Hepatocyte (in vitro differentiated cells): ENCODE results near the gene CCDC88C. TPM values are rescaled to one million over a fixed set of nuclear protein-coding genes. Genes with fewer than 3 reads are reported as not detected.

ENCODE experiments used
- DNase-seq: peaks from one replicate; pipeline ENCODE4 v3.0.0-alpha.2; 2016; ENCODE audit warnings: low spot score
- H2AFZ ChIP-seq: fragments of 200-600 bp; sonication (generic); 2 replicates; pipeline ENCODE4 v1.6.0; 2016; ENCODE audit warnings: antibody characterized with exemption, mild to moderate bottlenecking
- H3K27ac ChIP-seq: fragments of 200-600 bp; sonication (generic); 2 replicates; pipeline ENCODE4 v1.5.1; 2016; ENCODE audit warnings: mild to moderate bottlenecking
- H3K27me3 ChIP-seq: fragments of 200-600 bp; sonication (generic); 2 replicates; pipeline ENCODE4 v1.6.1; 2016
- H3K36me3 ChIP-seq: fragments of 200-600 bp; sonication (generic); replicated peaks from 2 replicates; pipeline ENCODE4 v1.5.1; 2016; ENCODE audit warnings: low read depth; ENCODE audit not compliant: insufficient read depth
- H3K4me1 ChIP-seq: fragments of 200-600 bp; sonication (generic); 2 replicates; pipeline ENCODE4 v1.5.1; 2016; ENCODE audit warnings: mild to moderate bottlenecking, moderate library complexity; ENCODE audit not compliant: insufficient read depth
- H3K4me2 ChIP-seq: fragments of 200-600 bp; sonication (generic); 2 replicates; pipeline ENCODE4 v1.6.0; 2016
- H3K4me3 ChIP-seq: fragments of 200-600 bp; sonication (generic); 2 replicates; pipeline ENCODE4 v1.5.1; 2016; ENCODE audit warnings: mild to moderate bottlenecking
- H3K79me2 ChIP-seq: fragments of 200-600 bp; sonication (generic); 2 replicates; pipeline ENCODE4 v1.6.0; 2017; ENCODE audit warnings: mild to moderate bottlenecking
- H3K9me2 ChIP-seq: fragments of 200-600 bp; sonication (generic); replicated peaks from 2 replicates; pipeline ENCODE4 v1.6.0; 2017; ENCODE audit warnings: mild to moderate bottlenecking; ENCODE audit not compliant: insufficient read depth
- H3K9me3 ChIP-seq: fragments of 200-600 bp; sonication (generic); 2 replicates; pipeline ENCODE4 v1.5.1; 2016; ENCODE audit warnings: low read depth, mild to moderate bottlenecking
- H4K20me1 ChIP-seq: fragments of 200-600 bp; sonication (generic); 2 replicates; pipeline ENCODE4 v1.6.0; 2016; ENCODE audit warnings: mild to moderate bottlenecking; ENCODE audit not compliant: insufficient read depth, poor library complexity, severe bottlenecking
- CTCF ChIP-seq: fragments of 200-600 bp; sonication (generic); IDR thresholded peaks from 2 replicates; pipeline ENCODE4 v1.5.1; 2016; ENCODE audit warnings: antibody characterized with exemption, mild to moderate bottlenecking; ENCODE audit not compliant: poor library complexity
- EZH2 ChIP-seq: fragments of 200-600 bp; sonication (generic); IDR thresholded peaks from 2 replicates; pipeline ENCODE4 v1.6.1; 2016; ENCODE audit warnings: antibody characterized with exemption, mild to moderate bottlenecking, borderline replicate concordance
- EZH2phosphoT487 ChIP-seq: fragments of 200-600 bp; sonication (generic); IDR thresholded peaks from one replicate; pipeline ENCODE4 v1.6.1; 2018; ENCODE audit warnings: antibody characterized with exemption, mild to moderate bottlenecking, low read depth, moderate library complexity; ENCODE audit not compliant: unreplicated experiment, severe bottlenecking
- WGBS: methylation state at CpG from one replicate; pipeline ENCODE4 v1.1.6; 2016; ENCODE audit warnings: low lambda C conversion rate; ENCODE audit errors: missing lambda C conversion rate; 5-methylcytosine and 5-hydroxymethylcytosine counted together
- polyA plus RNA-seq: library from polyadenylated mRNA; unstranded; fragments of >200 nt; fragmentation: Nextera tagmentation; extraction: Ambion mirVana; gene quantifications from 2 replicates; pipeline ENCODE4 v1.2.1, GENCODE V29; 2016
- total RNA-seq: library from RNA; depleted of rRNA; stranded (reverse); fragments of >200 nt; gene quantifications from 2 replicates; pipeline ENCODE4 v1.2.3, GENCODE V29; 2014

The CCDC88C gene
- total and polyA plus RNA-seq, 2 experiments from 2014 or later: 5.9 to 11.3 TPM

DNA sequence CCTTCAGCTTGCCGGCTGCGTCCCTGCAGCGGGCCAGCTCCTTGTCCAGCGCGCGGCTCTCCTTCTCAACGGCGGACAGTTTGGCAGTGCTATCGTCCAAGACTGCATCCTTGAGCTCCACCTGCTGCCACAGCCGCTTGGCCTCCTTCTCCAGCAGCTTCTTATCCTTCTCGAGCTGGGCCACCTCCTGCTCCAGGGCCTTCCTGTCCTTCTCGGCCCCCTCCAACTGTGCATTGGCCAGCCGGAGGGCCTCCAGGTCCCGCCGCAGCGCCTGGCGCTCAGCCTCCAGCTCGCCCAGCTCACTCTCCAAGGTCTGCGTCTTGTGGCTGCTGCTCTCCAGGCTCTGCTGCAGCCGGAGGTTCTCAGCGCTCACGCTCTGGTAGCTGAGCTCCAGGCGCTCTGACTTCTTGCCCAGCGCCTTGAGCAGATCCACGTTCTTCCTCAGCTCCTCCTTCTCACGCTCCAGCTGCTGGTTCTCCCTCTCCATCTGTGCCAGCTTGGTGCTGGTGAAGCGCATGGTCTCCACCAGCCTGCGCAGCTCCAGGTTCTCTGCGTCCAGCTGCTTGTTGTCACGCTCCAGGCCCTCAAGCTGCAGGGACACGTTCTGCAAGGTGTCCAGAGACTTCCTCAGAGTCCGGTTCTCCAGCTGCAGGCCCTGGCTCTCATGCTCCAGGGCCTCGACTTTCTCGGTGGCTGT is 104.3 kb downstream of the CCDC88C start:
- Histone ChIP-seq H2AFZ (no peak overlapping the region), H3K27me3 (no peaks in the 10 kb centered on the region), H3K27ac (no peak overlapping the region), H3K9me2 (no peaks in the 10 kb centered on the region), H3K79me2 (no peaks in the 10 kb centered on the region), H3K36me3 (no peaks in the 10 kb centered on the region), H3K4me1 (peaks cover 6% of the 10 kb centered on the region), H4K20me1 (no peaks in the 10 kb centered on the region), H3K4me2 (no peak overlapping the region), H3K9me3 (no peaks in the 10 kb centered on the region), H3K4me3 (no peak overlapping the region)
- no peak for DNase-seq
- WGBS: 97% methylated on average over 34 of the region's 34 CpGs
- TF ChIP-seq EZH2 (no peak), CTCF (no peak), EZH2phosphoT487 (no peak)

GRCh38 chr14:91311284-91311662 is 106.3 kb downstream of the CCDC88C start:
- no peaks in the 10 kb centered on the region for H3K79me2 ChIP-seq
- H3K4me3 ChIP-seq: no peak overlapping the region
- no peaks in the 10 kb centered on the region for H3K4me1 ChIP-seq
- H4K20me1 ChIP-seq: no peaks in the 10 kb centered on the region
- TF ChIP-seq EZH2 (no peak), EZH2phosphoT487 (no peak), CTCF (no peak)
- WGBS: 92% methylated on average over 5 of the region's 5 CpGs
- no peak overlapping the region for H2AFZ ChIP-seq
- no peak overlapping the region for H3K4me2 ChIP-seq
- DNase-seq: no peak
- no peak overlapping the region for H3K27ac ChIP-seq
- H3K36me3 ChIP-seq: no peaks in the 10 kb centered on the region
- no peaks in the 10 kb centered on the region for H3K27me3 ChIP-seq
- no peaks in the 10 kb centered on the region for H3K9me3 ChIP-seq
- no peaks in the 10 kb centered on the region for H3K9me2 ChIP-seq

DNA sequence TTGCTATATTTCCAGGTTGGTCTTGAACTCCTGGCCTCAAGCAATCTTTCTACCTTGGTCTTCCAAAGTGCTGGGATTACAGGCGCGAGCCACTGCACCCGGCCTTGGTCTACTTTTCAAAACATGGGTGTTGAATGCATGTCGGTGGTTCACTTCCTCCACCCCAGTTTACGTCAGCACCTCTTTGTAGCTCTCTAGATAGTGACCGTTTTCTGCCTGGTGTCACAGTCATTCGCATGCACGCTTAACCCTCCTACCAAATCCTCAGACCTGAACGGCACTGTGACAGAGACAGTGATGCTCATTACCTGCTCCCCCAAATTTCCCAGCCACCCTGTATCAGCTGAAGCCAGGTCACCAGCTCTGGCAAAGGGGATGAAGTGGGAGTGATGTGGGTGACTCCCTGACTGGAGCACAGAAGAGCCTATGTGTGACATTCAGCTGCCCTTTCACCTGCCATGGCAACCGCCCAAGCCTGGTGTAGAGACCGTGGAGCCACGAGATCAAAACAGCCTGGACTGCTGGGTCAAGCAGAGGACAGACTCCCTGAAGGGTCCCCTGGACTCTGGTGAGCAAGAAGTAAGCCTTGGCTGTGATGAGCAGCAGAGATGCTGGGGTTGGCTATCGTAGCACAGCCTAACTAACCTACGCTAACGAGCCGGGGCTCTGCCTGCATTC is 106.9 kb downstream of the CCDC88C start:
- Histone ChIP-seq H3K36me3 (no peaks in the 10 kb centered on the region), H3K4me3 (no peak overlapping the region)
- WGBS: 94% methylated on average over 16 of the region's 16 CpGs

More for the DNA sequence above, 106.9 kb downstream of the CCDC88C start:
- Histone ChIP-seq H3K9me3 (no peaks in the 10 kb centered on the region), H3K27ac (no peak overlapping the region), H3K4me2 (no peak overlapping the region), H3K27me3 (no peaks in the 10 kb centered on the region), H3K79me2 (no peaks in the 10 kb centered on the region), H3K9me2 (no peaks in the 10 kb centered on the region), H4K20me1 (no peaks in the 10 kb centered on the region), H3K4me1 (no peaks in the 10 kb centered on the region), H2AFZ (no peak overlapping the region)
- DNase-seq: no peak
- TF ChIP-seq CTCF: no peak
- TF ChIP-seq EZH2: no peak
- no peak for TF ChIP-seq EZH2phosphoT487
